ENCODE data around the gene PRPF38B.
"Not testable (repeated sequence)": the region's sequence is repeated elsewhere in the genome, so short reads cannot be mapped to it uniquely, and the experiment has no call there.

PRPF38B gene

DNA sequence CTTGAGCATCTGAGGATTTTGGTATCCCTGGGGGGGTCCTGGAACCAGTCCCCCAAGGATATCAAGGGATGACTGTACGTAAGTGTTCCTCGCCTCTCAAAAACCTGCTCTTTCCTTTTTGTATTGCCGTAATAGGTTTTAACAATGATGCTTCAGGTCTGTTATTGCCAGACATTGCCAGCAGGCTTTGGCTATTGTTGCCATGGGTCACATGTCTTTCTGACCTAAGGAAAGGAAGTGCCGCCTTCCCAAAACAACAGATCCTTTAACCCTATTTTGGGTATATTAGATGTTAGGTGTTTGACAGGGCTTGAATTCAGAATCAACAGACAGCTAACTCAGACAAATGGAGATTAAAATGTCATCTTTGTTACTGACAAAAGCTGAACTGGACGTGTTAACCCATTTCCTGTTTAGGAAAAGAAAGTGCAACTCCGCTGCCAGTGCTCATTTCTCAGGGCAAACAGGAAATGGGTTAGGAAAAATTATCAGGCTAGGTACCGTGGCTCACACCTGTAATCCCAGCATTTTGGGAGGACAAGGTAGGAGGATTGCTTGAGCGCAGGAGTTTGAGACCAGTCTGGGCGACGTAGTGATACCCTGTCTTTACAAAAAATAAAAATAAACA lies 12.4 kb upstream of the PRPF38B start:
- no peak for DNase-seq (ENCODE audit: low spot score)

GRCh38 chr1:108681701-108682100 lies 10.4 kb upstream of the PRPF38B start:
- not testable (repeated sequence) for DNase-seq (ENCODE audit: low spot score)

DNA sequence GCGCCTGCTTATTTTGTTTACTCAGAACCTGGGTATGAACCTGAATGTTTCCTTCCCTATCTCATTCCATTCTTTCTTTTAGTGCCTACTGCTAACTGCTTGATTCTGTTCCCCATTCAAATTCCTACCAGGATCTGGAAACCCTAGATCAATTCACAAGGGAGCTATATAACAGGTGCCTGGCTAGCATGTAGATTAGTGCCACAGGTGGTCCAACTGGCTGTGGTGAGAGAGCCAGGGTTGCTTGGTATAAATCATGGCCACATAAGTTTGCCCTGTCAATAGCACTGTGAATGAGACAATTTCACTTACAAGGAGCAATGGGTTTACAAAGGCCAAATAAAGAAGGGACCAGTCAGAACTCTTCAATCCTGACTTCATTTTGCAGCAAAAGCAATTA lies 6.6 kb upstream of the PRPF38B start:
- DNase-seq (ENCODE audit: low spot score), result no peak

DNA sequence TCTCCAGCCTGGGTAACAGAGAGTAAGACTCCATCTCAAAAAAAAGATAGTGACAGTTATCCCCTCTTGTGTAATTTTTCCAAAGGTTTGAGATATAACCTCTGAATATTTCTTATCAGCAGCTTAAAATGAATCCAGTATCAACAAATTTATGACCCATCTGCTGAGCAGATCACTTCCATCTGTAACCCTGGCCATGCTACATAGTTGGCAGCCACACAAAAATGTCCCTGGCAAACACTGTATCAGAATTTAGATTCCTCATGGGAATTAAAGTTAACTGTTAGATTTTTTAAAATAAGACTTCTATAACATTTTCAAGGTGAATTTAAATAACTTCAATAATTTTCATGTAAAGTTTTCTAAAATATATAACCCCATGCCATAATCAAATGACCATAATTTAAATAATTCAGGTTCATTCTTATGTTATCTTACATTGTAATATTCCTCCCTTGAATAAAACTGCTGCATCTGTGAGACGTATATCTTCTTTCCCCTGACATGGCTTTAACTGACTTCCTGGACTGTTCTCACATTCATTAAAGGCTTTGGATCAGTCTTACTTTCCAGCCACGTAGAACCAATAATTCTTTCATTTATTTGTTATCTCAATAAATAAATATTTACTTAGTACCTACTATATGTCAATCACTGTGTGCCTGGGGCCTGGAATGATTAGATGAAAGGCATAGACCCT lies 5.3 kb upstream of the PRPF38B start:
- peak; percentile 68 for DNase-seq (ENCODE audit: low spot score)

- peak; percentile 18 for DNase-seq (ENCODE audit: low spot score)
Measured at GRCh38 chr1:108691128-108691941, 775 bp upstream of the PRPF38B start.

DNA sequence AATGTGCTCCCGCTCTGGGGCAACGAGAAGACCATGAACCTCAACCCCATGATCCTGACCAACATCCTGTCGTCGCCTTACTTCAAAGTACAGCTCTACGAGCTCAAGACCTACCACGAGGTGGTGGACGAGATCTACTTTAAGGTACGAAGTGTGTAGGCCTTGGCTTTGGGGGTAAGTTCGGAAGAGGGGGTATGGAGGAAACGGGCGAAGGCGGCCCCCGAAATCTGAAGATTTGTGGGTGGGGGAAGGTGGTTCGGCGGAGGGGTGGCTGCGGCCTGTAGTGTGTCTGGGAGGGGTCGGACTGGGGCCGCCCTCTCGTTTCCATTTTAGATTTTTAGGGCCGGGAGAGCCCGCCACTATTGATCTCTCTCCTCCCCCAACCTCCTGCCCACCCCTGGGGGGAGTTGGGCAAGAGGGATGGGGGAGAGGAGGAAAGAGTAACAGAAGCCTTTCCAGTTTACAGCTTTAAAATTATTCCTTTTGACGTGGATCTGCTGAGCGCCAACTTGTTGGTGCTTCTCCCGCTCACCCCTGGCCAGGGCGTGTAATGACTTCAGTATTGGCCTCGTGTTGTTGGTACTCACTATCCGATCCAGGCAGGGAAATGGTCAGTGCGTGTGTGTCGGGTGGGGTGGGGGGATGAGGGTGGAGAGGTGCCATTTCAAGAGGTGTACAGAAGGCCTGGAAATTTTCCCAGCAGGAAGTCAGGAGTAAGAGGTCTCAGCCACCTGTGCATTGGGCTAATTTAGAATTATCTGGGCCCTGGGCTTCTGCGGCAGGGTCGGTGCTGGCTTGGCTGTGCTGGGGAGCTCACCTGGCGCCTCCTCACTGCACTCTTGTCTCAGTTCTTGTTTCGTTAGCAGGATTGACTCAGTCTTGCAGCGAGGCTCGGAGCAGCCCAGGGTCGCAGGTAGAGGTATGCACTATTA lies 880 bp downstream of the PRPF38B start:
- DNase-seq (ENCODE audit: low spot score), result peak; percentile 34

DNA sequence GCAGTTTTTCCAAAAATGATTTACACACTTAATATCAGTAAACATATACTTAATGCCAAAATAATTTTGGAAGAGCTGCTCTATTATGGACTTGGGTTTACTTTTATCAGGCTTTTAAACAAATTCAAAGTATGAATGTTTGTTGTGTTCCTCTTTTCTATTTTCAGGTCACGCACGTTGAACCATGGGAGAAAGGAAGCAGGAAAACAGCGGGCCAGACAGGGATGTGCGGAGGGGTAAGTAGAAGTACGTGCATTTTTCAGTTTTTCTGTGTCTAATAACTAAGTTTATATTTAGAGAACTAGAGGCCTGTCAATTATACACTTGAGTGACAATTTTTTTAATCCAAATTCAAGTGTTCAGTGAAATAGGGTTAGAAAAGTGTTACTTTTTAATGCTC lies 3.4 kb downstream of the PRPF38B start:
- no peak for DNase-seq (ENCODE audit: low spot score)

DNA sequence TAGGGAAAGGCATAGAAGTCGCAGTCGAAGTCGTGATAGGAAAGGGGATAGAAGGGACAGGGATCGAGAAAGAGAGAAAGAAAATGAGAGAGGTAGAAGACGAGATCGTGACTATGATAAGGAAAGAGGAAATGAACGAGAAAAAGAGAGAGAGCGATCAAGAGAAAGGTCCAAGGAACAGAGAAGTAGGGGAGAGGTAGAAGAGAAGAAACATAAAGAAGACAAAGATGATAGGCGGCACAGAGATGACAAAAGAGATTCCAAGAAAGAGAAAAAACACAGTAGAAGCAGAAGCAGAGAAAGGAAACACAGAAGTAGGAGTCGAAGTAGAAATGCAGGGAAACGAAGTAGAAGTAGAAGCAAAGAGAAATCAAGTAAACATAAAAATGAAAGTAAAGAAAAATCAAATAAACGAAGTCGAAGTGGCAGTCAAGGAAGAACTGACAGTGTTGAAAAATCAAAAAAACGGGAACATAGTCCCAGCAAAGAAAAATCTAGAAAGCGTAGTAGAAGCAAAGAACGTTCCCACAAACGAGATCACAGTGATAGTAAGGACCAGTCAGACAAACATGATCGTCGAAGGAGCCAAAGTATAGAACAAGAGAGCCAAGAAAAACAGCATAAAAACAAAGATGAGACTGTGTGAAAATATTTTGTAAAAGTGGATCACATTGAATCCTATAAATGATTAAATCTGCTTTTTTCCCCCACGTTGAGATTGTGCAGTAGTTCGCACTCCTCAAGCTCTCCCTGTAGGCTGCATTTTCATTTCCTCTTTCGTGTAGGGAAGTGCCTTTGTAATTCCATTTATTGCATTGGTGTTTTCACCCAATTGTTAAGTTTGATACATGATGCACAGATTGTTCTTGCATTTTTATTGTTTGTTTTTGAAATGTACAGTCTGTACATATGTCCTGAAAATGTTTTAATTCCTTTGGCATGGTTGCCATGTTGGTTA lies 7.5 kb downstream of the PRPF38B start:
- DNase-seq (ENCODE audit: low spot score), result no peak

DNA sequence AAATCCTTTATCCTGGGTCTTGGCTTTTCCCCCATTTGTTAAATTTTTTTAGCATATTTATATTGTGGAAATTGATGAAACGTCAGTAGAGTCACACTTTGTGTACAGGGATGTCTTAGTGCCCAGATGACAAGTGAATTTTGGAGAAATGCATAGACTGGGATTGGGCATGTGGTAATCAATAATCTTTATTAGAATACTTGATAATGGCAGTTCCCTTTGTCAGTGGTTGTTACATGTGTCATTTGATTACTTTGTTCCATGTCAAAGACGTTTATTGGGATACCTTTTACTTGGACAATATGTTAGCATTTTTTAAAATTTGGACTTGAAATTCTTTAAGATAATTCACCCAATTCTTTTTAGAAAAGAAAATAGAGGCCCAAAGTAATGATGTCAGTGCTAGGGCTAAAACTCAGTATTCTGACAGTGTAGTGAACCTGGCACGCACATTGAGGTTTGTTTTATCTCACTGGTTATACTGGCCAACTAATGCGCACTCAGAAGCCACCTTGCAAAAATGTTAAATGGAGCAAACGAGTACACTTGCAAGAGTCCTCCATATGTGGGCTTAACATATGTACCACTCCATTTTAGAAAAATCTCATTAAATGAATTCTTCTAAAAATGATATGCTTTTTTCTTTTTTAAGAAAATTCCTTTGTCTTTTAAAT lies 9.2 kb downstream of the PRPF38B start:
- DNase-seq (ENCODE audit: low spot score), result no peak

- not testable (repeated sequence) for DNase-seq (ENCODE audit: low spot score)
Measured at GRCh38 chr1:108702109-108702508, 10.0 kb downstream of the PRPF38B start.

GRCh38 chr1:108703939-108704338 lies 11.8 kb downstream of the PRPF38B start:
- no peak for DNase-seq (ENCODE audit: low spot score)

GRCh38 chr1:108704496-108704895 lies 12.4 kb downstream of the PRPF38B start:
- peak; percentile 55 for DNase-seq (ENCODE audit: low spot score)

DNA sequence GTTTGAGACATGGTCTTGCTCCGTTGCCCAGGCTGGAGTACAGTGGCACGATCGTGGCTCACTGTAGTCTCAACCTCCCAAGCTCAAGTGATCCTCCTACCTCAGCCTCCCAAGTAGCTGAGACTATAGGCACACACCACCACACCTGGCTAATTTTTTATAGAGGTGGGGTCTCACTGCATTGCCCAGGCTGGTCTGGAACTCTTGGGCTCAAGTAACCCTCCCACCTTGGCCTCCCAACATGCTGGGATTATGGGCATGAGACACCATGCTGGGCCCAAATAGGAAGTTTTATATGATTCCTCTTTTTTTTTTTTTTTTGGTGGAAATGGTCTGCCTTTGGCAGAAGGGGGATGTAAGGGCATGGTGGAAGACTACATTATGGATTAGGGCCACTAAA lies 14.5 kb downstream of the PRPF38B start:
- DNase-seq (ENCODE audit: low spot score), result no peak

- DNase-seq (ENCODE audit: low spot score), result no peak
Measured at GRCh38 chr1:108708691-108709660, 16.9 kb downstream of the PRPF38B start.

- no peak for DNase-seq (ENCODE audit: low spot score)
Measured at GRCh38 chr1:108712606-108713150, 20.6 kb downstream of the PRPF38B start, which contains the start of gene FNDC7. Gene FNDC7 (plus strand): TSS chr1:108712908. CDS start chr1:108712934, 26 bp downstream.

DNA sequence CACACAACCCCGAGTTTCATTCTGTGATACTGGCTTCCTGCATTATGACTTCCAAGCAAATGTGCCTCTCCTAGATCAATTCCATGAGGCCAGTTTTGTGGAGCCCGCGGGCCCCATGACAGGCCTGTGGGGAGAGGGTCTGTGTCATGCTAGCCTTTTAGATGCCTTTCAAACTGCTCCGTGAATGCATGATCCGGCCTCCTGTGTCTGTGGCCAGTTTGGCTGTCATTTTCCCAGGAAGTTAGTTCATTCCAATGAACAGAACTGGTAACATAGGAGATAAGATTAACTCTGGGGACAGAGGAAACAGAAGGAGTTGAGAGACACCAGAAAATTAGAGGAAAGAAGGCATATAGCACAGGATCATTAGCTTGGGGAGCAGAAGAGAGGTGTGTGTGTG lies 23.8 kb downstream of the PRPF38B start:
- no peak for DNase-seq (ENCODE audit: low spot score)

DNA sequence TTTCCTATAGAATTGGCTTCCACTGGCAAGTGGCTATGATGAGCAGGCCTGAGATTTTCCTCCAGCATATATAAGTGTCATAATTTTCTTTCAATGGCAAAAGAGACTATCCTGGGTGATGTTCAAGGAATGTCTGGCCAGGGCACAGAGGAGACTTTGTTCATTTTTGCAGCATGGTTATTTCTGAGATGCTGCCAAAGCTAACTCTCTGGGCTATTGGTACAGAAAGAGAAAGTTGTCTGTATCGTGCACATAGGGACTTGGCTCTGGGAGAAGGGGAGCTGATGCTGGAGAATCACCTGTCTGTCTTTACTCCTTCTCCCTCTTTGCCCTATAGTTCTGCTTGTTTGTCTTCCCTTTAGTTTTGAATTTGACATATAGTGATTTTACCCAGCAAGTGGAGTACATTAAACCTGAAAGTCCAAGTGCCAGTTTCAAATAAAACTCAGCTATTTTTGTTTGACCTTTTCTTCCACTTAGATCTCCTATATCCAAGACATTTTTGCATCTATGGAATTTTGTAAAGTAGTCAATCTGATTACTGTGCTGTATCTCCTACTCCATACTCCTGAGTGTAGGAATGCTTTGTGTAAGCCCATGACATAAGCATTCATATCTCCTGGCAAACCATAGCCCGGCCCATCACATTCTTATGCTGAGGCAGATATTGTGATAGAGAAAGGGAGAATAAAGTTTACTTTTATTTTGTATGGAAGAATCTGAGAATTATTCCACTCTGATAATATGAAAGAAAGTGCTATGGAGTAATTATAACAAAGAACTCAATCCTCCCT lies 24.5 kb downstream of the PRPF38B start:
- DNase-seq (ENCODE audit: low spot score), result no peak
